NCI-H2171 (cell line): ENCODE results near the gene PPIL3.
"Not testable (repeated sequence)": the region's sequence is repeated elsewhere in the genome, so short reads cannot be mapped to it uniquely, and the experiment has no call there.

Experiments
- DNase-seq: peaks from one replicate; lab custom pipeline; 2025; lab: John Stamatoyannopoulos, UW

PPIL3 gene

DNA sequence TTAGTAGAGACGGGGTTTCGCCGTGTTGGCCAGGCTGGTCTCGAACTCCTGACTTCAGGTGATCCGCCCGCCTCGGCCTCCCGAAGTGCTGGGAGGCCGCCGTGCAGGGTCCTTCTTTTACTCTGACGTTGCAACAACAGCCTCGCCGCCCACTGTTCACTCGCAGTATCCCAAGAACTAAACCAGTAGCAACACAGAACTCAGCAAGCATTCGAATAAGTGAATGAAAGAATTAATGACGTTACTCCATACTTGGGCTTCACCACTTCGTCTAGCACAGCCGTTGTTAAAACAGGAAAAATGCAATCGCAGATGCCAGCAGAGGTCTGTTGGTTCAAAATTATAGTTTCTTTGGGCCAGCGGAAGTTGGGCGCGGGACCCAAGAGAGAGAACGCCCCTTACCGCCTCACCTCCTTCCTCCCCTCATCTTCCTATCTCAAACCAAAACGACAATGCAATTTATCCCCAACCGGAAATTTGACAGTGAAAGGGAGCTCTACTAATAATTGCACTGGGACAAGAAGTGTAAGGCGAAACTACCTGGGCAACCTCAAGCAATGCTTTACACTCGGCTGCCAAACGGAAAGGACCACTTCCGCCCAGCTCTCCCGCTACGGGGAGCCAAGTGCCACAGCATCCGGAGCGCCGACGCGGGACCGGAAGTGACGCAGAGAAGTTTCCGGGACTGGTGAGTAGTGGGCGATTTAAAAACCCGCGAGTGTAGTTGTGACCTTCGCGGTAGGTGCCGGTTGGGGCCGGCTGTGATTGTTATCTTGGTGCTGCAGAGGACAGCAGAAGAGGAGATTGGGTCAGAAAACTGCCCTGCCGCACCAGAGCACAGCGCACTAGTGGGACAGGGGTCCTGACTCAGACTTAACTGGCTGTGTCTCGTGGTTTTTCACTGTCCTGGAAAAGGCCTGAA, at the start of gene PPIL3, which contains the start of gene NIF3L1:
PPIL3 (minus strand) TSS at position 374 of the 922 bp plus-strand sequence. CDS start 1,462 bp downstream, outside the sequence.
NIF3L1 (plus strand) TSS at position 668 of the 922 bp plus-strand sequence. CDS start 2,573 bp downstream, outside the sequence.
- DNase-seq: peak; percentile 97

GRCh38 chr2:200930947-200931626, 42.2 kb upstream of the PPIL3 start:
- DNase-seq: no peak

DNA sequence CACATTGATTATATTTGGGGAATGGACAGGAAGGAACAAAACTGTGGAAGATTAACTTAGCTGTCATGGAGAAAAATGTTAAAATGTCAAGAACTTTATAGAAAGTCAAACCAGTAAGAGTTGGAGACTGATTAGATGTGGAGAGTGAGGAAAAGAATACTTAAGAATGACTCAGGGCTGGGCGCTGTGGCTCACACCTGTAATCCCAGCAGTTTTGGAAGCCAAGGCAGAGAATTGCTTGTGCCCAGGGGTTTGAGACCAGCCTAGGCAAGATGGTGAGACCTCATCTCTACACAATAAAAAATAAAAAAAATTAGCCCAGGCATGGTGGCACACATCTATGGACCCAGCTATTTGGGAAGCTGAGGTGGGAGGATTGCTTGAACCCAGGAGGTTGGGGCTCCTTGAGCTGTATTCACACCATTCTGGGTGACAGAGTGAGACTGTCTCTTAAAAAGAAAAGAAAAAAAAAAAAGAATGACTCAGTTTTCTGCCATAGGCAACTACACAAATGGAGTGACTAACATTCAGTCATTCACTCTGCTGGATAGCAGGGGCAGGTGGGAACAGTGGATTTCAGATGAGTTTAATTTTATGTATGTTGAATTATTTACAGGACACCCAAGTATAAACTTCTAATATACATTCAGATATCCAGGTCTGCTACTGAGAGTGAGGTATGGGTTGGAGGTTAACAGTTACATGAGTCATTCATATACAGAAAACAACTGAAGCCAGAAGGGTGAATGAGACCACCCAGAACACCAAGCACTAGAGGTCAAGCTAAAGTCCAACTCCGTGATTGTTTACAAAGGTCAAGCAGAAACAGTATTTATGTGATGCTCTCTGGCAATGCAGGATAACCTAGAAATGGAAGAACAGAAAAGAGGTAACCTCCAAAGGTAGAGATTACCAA, 40.7 kb upstream of the PPIL3 start:
- DNase-seq: no peak

DNA sequence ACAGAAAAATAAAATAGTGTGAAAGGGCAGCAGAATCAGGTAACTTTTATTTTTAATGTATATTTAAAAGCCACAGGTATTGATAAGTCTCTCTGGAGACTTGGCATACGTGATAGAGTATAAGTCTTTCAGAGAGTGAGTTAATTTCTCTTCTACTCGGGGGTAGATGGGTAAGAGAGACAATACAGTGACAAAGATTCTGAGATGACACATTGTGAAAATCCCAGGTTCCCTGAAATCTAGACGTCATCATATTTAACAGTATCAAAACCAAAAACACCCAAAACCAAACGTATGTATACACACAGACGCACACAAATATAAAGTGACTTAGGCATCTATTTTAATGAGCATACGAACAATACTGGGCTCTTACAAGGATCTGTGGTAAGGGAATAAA, 33.6 kb upstream of the PPIL3 start:
- no peak for DNase-seq

DNA sequence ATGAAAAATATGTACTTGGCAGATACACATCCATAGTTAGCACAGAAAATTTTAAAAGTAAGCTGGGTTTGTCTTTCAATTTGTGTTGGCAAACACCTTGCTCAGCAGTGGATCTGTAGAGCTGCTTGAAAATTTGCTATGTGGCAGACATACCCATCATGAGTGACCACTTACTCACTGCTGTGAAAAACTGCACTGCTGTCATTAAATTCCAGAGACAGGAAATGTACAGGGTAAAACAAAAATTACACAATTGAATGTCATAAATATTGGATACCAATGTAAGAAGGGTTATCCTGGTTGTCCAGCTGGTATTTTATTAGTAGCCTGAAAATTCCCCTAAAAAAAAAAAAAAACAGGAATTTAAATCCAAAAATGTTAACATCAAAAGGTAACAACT, 24.8 kb upstream of the PPIL3 start:
- DNase-seq: no peak

DNA sequence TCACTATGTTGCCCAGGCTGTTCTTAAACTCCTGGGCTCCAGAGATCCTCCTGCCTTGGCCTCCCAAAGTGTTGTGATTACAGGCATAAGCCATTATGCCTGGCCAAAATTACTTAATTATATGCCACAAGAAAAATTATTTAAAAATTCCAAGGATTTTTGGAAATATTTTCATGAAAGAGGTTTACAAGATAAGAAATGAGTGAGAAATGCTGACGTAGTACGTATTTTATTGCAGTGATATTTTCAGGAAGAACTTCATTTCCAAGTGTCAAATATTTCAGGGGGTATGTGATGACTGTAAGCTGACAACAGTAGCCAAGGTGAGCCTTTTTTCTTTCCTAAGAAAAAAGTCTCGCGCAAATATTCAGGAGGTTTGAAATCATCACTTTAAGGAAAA, 21.1 kb upstream of the PPIL3 start:
- DNase-seq: no peak

DNA sequence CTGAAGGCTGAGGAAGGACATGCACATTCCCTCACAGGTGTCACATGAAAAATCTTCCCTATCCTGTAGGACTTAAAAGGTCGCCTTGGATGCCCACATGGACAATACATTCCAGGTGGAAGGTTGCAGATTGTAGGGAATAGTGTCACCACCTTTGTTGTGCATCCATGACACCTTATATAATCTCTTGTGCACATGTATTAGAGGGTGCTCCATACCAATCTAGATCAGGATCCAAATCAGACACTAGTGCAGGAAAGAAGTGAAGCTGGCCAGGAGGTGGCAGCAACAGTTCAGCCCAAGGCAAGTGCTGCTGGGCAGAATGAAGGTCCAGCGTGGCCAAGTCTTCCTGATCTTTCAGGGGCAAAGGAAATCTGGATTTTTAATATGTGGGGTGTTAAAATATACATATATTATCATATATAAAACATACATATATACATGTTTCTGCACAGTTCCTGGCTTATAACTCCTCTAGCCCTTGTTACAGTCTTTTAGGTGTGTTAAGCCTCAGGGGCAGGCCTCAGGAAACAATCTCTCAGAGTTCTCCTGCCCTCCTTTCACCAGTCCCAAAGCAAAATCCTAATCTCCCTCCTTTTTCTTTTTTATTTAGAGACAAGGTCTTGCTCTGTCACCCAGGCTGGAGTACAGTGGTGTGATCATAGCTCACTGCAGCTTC, 16.9 kb upstream of the PPIL3 start:
- DNase-seq: no peak

DNA sequence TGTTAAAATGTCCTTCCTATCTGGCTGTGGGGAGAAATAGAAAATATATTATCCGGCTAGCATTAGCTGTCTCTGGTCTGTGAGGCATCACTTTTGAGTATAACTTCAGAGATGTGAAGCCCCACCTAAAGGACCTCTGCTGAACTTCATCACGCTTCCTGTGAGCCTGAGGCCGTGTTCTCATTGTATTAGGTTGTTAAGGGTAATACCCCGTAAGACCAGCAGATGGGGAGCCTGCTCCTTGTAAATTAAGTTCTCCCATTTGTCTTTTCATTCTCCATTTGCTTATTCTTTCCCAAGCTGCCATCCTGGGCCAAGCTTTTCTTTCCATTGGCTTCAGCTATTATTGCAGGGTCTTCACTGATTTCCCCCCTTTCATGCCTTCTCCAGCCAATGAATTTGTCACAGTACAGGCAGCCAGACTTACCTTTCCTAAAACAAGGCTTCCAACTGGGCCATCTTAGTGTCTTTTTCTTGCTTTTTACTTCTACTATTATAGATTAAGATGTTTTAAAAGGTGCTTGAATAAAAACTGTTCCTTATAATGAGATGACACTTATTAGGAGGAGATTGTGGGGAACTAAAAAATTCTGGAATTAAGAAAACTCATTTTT, 12.7 kb upstream of the PPIL3 start:
- DNase-seq: peak; percentile 76

- no peak for DNase-seq
Observed at GRCh38 chr2:200899482-200899881, 10.6 kb upstream of the PPIL3 start.

- not testable (repeated sequence) for DNase-seq
Observed at GRCh38 chr2:200881715-200882249, 7.1 kb downstream of the PPIL3 start.

DNA sequence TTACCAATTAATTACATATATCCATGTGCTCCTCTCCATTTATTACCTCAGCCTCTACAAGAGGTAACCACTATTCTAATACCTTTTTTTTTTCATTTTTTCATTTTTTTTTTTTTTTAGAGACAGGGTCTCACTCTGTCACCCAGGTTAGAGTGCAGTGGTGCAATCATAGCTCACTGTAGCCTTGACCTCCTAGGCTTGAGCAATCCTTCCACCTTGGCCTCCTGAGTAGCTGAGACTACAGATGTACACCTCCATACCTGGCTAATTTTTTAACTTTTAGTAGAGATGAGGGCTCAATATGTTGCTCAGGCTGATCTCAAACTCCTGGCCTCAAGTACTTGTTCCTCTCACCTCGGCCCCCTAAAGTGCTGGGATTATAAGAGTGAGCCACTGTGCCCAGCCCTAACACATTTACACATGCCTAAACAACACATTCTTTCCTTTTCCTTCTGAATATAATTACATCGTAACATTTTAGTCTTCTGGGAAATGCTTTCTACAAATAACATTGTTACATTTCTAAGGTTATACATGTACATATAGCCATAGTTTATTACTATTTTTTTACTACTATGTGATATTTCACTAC, 10.5 kb downstream of the PPIL3 start:
- DNase-seq: no peak

DNA sequence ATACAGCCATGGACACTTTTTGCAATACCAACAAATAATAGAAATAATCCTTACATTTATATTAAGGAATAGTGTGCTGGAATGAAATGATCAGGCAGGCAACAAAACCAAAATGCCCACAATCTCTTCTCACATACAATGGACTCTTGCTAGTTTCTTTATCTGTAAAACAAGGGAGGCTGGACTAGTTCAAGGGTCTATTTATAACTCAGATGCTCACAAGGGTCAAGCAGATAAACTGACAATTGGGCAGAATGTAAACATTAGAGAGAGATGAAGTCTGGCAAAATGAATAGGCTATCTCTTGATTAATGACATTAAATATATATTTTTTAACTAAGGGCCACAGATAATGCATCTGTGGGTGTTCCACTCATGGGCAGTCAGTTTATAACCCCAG, 11.4 kb downstream of the PPIL3 start:
- no peak for DNase-seq

DNA sequence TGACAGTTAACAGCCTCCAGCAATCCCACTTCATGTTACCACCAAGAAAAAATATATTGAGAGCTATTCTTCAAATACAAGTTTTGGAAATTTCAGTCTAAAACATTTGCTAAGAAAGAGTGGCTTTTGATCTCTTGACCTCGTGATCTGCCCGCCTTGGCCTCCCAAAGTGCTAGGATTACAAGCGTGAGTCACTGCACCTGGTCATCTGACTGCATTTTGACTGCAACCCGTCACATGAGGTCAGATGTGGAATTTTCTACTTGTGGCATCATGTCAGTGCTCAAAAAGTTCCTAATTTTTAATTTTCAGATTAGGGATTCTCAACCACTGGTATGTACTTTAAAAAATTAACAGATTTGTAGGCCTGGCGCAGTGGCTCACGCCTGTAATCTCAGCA, 15.3 kb downstream of the PPIL3 start:
- DNase-seq: no peak

- DNase-seq: no peak
Observed at GRCh38 chr2:200871151-200871550, 17.7 kb downstream of the PPIL3 start.

GRCh38 chr2:200869014-200869413, 19.9 kb downstream of the PPIL3 start:
- no peak for DNase-seq

- DNase-seq: peak; percentile 95
Observed at GRCh38 chr2:200864176-200865034, 24.5 kb downstream of the PPIL3 start, which contains the start of gene CLK1. Gene CLK1 (minus strand): TSS chr2:200864658. CDS start chr2:200861862, 2,796 bp downstream.

DNA sequence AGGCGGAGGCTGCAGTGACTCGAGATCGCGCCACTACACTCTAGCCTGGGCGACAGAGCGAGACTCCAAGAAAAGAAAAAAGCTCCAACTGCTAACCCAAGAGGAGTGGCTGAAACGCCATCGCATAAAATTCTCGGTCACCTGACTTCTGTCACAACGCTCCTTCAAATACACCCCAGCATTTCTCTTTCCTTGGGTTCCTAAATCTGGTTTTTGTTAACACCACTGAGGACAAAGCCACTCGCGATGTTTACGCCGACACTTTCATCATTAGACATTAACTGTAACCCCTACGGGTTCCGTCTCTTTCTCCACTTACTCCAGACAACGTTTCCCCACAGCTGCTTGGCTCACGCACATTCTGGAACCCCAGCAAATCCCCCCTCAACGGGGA, 25.1 kb downstream of the PPIL3 start:
- DNase-seq: no peak

DNA sequence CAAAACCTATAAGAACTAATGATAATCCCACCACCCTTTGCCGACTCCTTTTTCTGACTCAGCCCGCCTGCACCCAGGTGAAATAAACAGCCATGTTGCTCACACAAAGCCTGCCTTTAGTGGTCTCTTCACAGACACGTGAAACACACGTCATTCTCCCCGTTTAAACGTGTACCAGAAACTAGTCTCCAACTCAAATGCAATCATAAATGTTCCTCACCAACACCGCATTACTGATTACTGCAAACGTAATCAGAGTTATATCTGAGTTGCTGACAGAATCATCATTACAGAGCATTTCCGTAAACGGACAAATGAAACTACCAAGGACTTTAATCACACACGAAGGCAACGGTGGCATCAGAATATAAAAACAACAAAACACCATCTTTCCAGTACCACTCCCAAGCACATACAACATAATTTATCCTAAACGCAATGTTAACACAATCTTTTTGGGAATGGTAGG, 26.3 kb downstream of the PPIL3 start:
- DNase-seq: no peak

DNA sequence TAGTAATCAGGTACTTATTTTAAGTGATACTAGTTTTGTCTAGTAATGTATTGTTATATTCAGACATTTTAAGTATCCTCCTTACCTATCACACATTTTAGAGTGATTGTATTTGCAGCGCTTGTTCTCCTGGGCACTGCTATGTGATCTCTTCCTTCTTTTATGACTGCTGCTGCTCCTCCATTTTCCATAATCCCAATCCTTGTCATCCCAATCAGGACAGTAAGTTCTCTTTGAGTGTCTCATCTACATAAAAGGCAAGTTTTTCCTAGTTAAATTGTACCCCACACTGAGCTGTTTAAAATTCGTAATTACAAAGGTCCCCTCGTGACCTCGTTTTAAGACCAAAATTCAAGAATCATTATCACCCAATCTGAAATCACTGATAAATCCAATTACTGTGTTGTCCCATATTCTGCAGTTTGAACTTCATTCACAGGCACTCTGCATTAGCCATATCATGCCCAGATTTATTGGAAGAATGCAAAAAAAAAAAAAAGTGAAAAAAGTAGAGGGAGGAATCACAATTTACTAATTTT, 27.2 kb downstream of the PPIL3 start:
- no peak for DNase-seq
